ENCODE measurements around the gene UNK. TPM values are rescaled to one million over a fixed set of nuclear protein-coding genes. Genes with fewer than 3 reads are reported as not detected.

UNK gene
- total and polyA plus RNA-seq, 2 donors (not counting 1 experiment from before 2014, with no cell fraction given): 35.5 to 70.3 TPM

- Histone ChIP-seq H3K36me3 (replicated peaks in 1 of 2; ENCODE audit: control extremely low read depth in 1 of 2, control insufficient read depth in 1 of 2, extremely low read depth in 1 of 2, insufficient read depth in 2 of 2, low read length in 1 of 2) (no peaks in the 10 kb centered on the region), H3K9me3 (ENCODE audit: control extremely low read depth in 1 of 3, control insufficient read depth in 2 of 3, insufficient read depth in 1 of 3, low read length in 2 of 3) (no peaks in the 10 kb centered on the region), H3K9ac (ENCODE audit: low read length) (no peak overlapping the region), H3K4me2 (replicated peaks; ENCODE audit: low read depth, low read length, poor library complexity, severe bottlenecking) (no peak overlapping the region), H3K27ac (ENCODE audit: low read length in 2 of 2) (no peak overlapping the region), H3K4me1 (ENCODE audit: control insufficient read depth in 2 of 2, insufficient read depth in 2 of 2, low read length in 2 of 2) (peaks cover 4 to 10% of the 10 kb centered on the region in 2 donors), H3K4me3 (ENCODE audit: control extremely low read depth in 1 of 5, extremely low read depth in 1 of 5, insufficient read depth in 1 of 5, low read depth in 2 of 5, low read length in 4 of 5) (no peak overlapping the region), H4K20me1 (ENCODE audit: control insufficient read depth, insufficient read depth, low read length, poor library complexity, severe bottlenecking) (no peaks in the 10 kb centered on the region), H2AFZ (ENCODE audit: insufficient read depth, low read depth, low read length, poor library complexity, severe bottlenecking) (no peak overlapping the region), H3K27me3 (replicated peaks in 1 of 4; ENCODE audit: control extremely low read depth in 1 of 4, control insufficient read depth in 3 of 4, insufficient read depth in 4 of 4, low read length in 3 of 4) (peaks cover 0 to 4% (median 0%) of the 10 kb centered on the region in 4 experiments), H3K79me2 (ENCODE audit: control insufficient read depth, insufficient read depth, low read length) (no peaks in the 10 kb centered on the region)
- TF ChIP-seq EZH2 (IDR thresholded peaks at IDR 0.05; ENCODE audit: borderline replicate concordance, insufficient read depth, low read depth, low read length, poor library complexity, severe bottlenecking): no peak
- no peak for TF ChIP-seq CTCF (IDR thresholded peaks at IDR 0.05)
- no peak for DNase-seq
- Mint-ChIP-seq H3K4me3 (no peak overlapping the region), H3K9me3 (ENCODE audit: insufficient read depth) (no peaks in the 10 kb centered on the region), H3K27me3 (no peaks in the 10 kb centered on the region), H3K4me1 (peaks cover 4% of the 10 kb centered on the region), H3K27ac (no peak overlapping the region)
- 88% methylated on average over 18 of the region's 20 CpGs for WGBS (ENCODE audit: insufficient coverage)
- intact Hi-C loops (cut with micrococcal nuclease): no loop called here
- no peak for ATAC-seq (ENCODE audit: low read depth)
- ChIA-PET CTCF (interaction anchor here (1.3 to 2.9 kb wide), 3 partner anchors 11 to 104 kb away, joined by 3 to 29 read pairs (median 17); partner anchors contain the start of gene SMIM5), POLR2A (no interaction called here)
Measured at GRCh38 chr17:75737133-75737962, 47.3 kb upstream of the UNK start.

All from B cell (primary cell).